HEK293 (cell line): ENCODE results near the gene ZNF641.

Source experiments
- CTCF ChIA-PET: fragments of 350-600 bp; formaldehyde crosslinking; extraction: SDS; loops from one replicate; lab custom pipeline; 2021; ENCODE audit warnings: antibody characterized with exemption; lab: Yijun Ruan, JAX
- POLR2A ChIA-PET: fragments of 300-600 bp; formaldehyde crosslinking; extraction: SDS; loops from one replicate; lab custom pipeline; 2020; ENCODE audit warnings: antibody characterized with exemption, inconsistent platforms; lab: Yijun Ruan, JAX
- H3K27ac ChIP-seq: fragments of 200-500 bp; sonication (Bioruptor generic); 2 replicates; pipeline ENCODE4 v1.5.1; 2014; ENCODE audit warnings: low read depth, low read length, control low read depth, inconsistent platforms; ENCODE audit errors: extremely low read depth
- H3K36me3 ChIP-seq, 2 experiments: fragments of 200-500 bp in 1 of 2; sonication (Bioruptor generic) in 1 of 2; 1 replicate in 1 of 2; 2 replicates in 1 of 2; pipeline ENCODE4 v1.5.1; 2014 to 2017; ENCODE audit warnings: inconsistent platforms in 2 of 2, low read length in 2 of 2; ENCODE audit not compliant: control insufficient read depth in 2 of 2, insufficient read depth in 1 of 2
- H3K4me1 ChIP-seq: fragments of 200-500 bp; sonication (Bioruptor generic); 2 replicates; pipeline ENCODE4 v1.5.1; 2014; ENCODE audit warnings: mild to moderate bottlenecking, low read length, inconsistent platforms; ENCODE audit not compliant: control insufficient read depth, insufficient read depth
- H3K4me3 ChIP-seq: 2 replicates; pipeline ENCODE4 v1.5.1; 2011; ENCODE audit warnings: low read depth, mild to moderate bottlenecking, control low read depth, low read length, moderate library complexity
- H3K9me3 ChIP-seq: fragments of 200-500 bp; sonication (Bioruptor generic); 2 replicates; pipeline ENCODE4 v1.5.1; 2014; ENCODE audit warnings: low read depth, low read length, inconsistent platforms; ENCODE audit not compliant: control insufficient read depth, insufficient read depth
- AEBP2 ChIP-seq: fragments of 450-650 bp; formaldehyde crosslinking; IDR thresholded peaks from 2 replicates; pipeline ENCODE4 v1.5.1; 2016; ENCODE audit warnings: missing biosample characterization, missing genetic modification characterization, borderline replicate concordance
- BCL6B ChIP-seq: fragments of 450-650 bp; formaldehyde crosslinking; IDR thresholded peaks from 2 replicates; pipeline ENCODE4 v1.5.1; 2017; ENCODE audit warnings: missing biosample characterization, missing genetic modification characterization
- GLI2 ChIP-seq: fragments of 450-650 bp; formaldehyde crosslinking; IDR thresholded peaks from 2 replicates; pipeline ENCODE4; 2017; ENCODE audit warnings: missing biosample characterization, missing genetic modification characterization, low read depth, borderline replicate concordance
- GLI4 ChIP-seq: fragments of 450-650 bp; formaldehyde crosslinking; IDR thresholded peaks from 2 replicates; pipeline ENCODE4 v1.5.1; 2016; ENCODE audit warnings: missing biosample characterization, missing genetic modification characterization
- MZF1 ChIP-seq: fragments of 450-650 bp; formaldehyde crosslinking; IDR thresholded peaks from 2 replicates; pipeline ENCODE4 v1.5.1; 2017; ENCODE audit warnings: missing biosample characterization, missing genetic modification characterization, borderline replicate concordance
- PRDM1 ChIP-seq: fragments of 450-650 bp; formaldehyde crosslinking; IDR thresholded peaks from 2 replicates; pipeline ENCODE4; 2016; ENCODE audit warnings: missing biosample characterization, missing genetic modification characterization
- SP3 ChIP-seq: fragments of 450-650 bp; formaldehyde crosslinking; IDR thresholded peaks from 2 replicates; pipeline ENCODE4 v1.5.1; 2016; ENCODE audit warnings: missing biosample characterization, missing genetic modification characterization
- ZBTB48 ChIP-seq: fragments of 450-650 bp; formaldehyde crosslinking; IDR thresholded peaks from 2 replicates; pipeline ENCODE4 v1.5.1; 2016; ENCODE audit warnings: missing biosample characterization, missing genetic modification characterization
- ZNF146 ChIP-seq: fragments of 450-650 bp; formaldehyde crosslinking; IDR thresholded peaks from 2 replicates; pipeline ENCODE4 v1.5.1; 2016; ENCODE audit warnings: missing biosample characterization, missing genetic modification characterization
- ZNF274 ChIP-seq, 2 experiments: fragments of 200-500 bp in 1 of 2; fragments of 450-650 bp in 1 of 2; sonication (Bioruptor generic) in 1 of 2; formaldehyde crosslinking in 1 of 2; IDR thresholded peaks; 2 replicates each; pipeline versions ENCODE4 v1.5.1 to v1.6.1; 2014 to 2016; ENCODE audit warnings: borderline replicate concordance in 1 of 2, inconsistent platforms in 1 of 2, low read length in 1 of 2, missing biosample characterization in 1 of 2, missing genetic modification characterization in 1 of 2
- ZNF292 ChIP-seq: fragments of 450-650 bp; formaldehyde crosslinking; IDR thresholded peaks from 2 replicates; pipeline ENCODE4 v1.5.1; 2016; ENCODE audit warnings: low read depth, missing biosample characterization, missing genetic modification characterization, borderline replicate concordance
- ZNF366 ChIP-seq: fragments of 450-650 bp; formaldehyde crosslinking; conservative IDR thresholded peaks from 2 replicates; pipeline ENCODE4 v1.5.1; 2016; ENCODE audit warnings: missing biosample characterization, missing genetic modification characterization
- ZNF391 ChIP-seq: fragments of 450-650 bp; formaldehyde crosslinking; IDR thresholded peaks from 2 replicates; pipeline ENCODE4 v1.5.1; 2016; ENCODE audit warnings: low read depth, missing biosample characterization, missing genetic modification characterization, borderline replicate concordance
- ZNF404 ChIP-seq: fragments of 450-650 bp; formaldehyde crosslinking; IDR thresholded peaks from 2 replicates; pipeline ENCODE4 v1.5.1; 2017; ENCODE audit warnings: missing biosample characterization, missing genetic modification characterization
- ZNF433 ChIP-seq: fragments of 450-650 bp; formaldehyde crosslinking; IDR thresholded peaks from 2 replicates; pipeline ENCODE4 v1.5.1; 2016; ENCODE audit warnings: missing biosample characterization, missing genetic modification characterization, low read depth
- ZNF600 ChIP-seq: fragments of 450-650 bp; formaldehyde crosslinking; IDR thresholded peaks from 2 replicates; pipeline ENCODE4 v1.5.1; 2016; ENCODE audit warnings: missing biosample characterization, missing genetic modification characterization
- ZNF626 ChIP-seq: fragments of 450-650 bp; sonication (Bioruptor Pico); formaldehyde crosslinking; IDR thresholded peaks from 2 replicates; pipeline ENCODE4 v1.5.1; 2018; ENCODE audit warnings: missing biosample characterization, missing genetic modification characterization, inconsistent platforms
- TF ChIP-seq, protein P1 (sequence below): fragments of 450-650 bp; formaldehyde crosslinking; conservative IDR thresholded peaks from 2 replicates; pipeline ENCODE4 v1.5.1; 2016; ENCODE audit warnings: low read depth, missing biosample characterization, missing genetic modification characterization
- TF ChIP-seq, protein P2 (sequence below): fragments of 450-650 bp; formaldehyde crosslinking; IDR thresholded peaks from 2 replicates; pipeline ENCODE4 v1.5.1; 2016; ENCODE audit warnings: missing biosample characterization, missing genetic modification characterization
- TF ChIP-seq, protein P3 (sequence below): fragments of 450-650 bp; formaldehyde crosslinking; IDR thresholded peaks from 2 replicates; pipeline ENCODE4 v1.5.1; 2016; ENCODE audit warnings: missing biosample characterization, missing genetic modification characterization, low read depth

The ZNF641 gene

GRCh38 chr12:48390026-48390425 is 39.3 kb upstream of the ZNF641 start:
- Histone ChIP-seq H3K36me3 (no peaks in the 10 kb centered on the region), H3K4me3 (no peak overlapping the region), H3K4me1 (no peaks in the 10 kb centered on the region), H3K27ac (no peak overlapping the region), H3K9me3 (no peaks in the 10 kb centered on the region)
- ChIA-PET CTCF (interaction anchor here (0.6 kb wide), 1 partner anchor 427 kb away, joined by 3 read pairs; the partner anchor contains the start of gene TMEM106C), POLR2A (no interaction called here)
- TF ChIP-seq ZNF366 (no peak), AEBP2 (tag by site-specific recombination) (no peak), SP3 (no peak), ZNF292 (tag by site-specific recombination) (no peak), PRDM1 (tag by site-specific recombination) (no peak), ZNF626 (tag by site-specific recombination) (no peak)
- TF ChIP-seq, protein P1, sequence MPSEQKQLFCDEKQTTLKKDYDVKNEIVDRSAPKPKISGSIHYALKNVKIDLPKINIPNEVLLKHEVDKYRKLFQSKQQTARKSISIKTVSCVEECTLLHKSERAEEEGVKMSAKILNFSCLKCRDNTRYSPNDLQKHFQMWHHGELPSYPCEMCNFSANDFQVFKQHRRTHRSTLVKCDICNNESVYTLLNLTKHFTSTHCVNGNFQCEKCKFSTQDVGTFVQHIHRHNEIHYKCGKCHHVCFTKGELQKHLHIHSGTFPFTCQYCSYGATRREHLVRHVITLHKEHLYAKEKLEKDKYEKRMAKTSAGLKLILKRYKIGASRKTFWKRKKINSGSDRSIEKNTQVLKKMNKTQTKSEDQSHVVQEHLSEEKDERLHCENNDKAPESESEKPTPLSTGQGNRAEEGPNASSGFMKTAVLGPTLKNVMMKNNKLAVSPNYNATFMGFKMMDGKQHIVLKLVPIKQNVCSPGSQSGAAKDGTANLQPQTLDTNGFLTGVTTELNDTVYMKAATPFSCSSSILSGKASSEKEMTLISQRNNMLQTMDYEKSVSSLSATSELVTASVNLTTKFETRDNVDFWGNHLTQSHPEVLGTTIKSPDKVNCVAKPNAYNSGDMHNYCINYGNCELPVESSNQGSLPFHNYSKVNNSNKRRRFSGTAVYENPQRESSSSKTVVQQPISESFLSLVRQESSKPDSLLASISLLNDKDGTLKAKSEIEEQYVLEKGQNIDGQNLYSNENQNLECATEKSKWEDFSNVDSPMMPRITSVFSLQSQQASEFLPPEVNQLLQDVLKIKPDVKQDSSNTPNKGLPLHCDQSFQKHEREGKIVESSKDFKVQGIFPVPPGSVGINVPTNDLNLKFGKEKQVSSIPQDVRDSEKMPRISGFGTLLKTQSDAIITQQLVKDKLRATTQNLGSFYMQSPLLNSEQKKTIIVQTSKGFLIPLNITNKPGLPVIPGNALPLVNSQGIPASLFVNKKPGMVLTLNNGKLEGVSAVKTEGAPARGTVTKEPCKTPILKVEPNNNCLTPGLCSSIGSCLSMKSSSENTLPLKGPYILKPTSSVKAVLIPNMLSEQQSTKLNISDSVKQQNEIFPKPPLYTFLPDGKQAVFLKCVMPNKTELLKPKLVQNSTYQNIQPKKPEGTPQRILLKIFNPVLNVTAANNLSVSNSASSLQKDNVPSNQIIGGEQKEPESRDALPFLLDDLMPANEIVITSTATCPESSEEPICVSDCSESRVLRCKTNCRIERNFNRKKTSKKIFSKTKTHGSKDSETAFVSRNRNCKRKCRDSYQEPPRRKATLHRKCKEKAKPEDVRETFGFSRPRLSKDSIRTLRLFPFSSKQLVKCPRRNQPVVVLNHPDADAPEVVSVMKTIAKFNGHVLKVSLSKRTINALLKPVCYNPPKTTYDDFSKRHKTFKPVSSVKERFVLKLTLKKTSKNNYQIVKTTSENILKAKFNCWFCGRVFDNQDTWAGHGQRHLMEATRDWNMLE (tag by site-specific recombination): no peak

GRCh38 chr12:48389409-48389808 is 38.7 kb upstream of the ZNF641 start:
- CTCF ChIA-PET: interaction anchor here (0.6 kb wide), 2 partner anchors 28 to 426 kb away, joined by 3 read pairs; partner anchors contain the start of gene TMEM106C
- POLR2A ChIA-PET: no interaction called here

More at GRCh38 chr12:48389409-48389808, 38.7 kb upstream of the ZNF641 start:
- TF ChIP-seq ZBTB48 (tag by site-specific recombination): no peak
- no peak for TF ChIP-seq ZNF433 (tag by site-specific recombination)
- no peak for TF ChIP-seq ZNF274 (IDR thresholded peaks at IDR 0.05; ENCODE audit: low read length)
- TF ChIP-seq ZNF274 (tag by site-specific recombination; IDR thresholded peaks at IDR 0.05; ENCODE audit: borderline replicate concordance): no peak
- TF ChIP-seq ZNF391 (tag by site-specific recombination): no peak
- no peak for TF ChIP-seq MZF1
- TF ChIP-seq ZNF404 (tag by site-specific recombination): no peak
- no peak for TF ChIP-seq BCL6B (tag by site-specific recombination)
- TF ChIP-seq GLI2: no peak
- TF ChIP-seq GLI4 (tag by site-specific recombination): no peak
- no peak for TF ChIP-seq PRDM1 (tag by site-specific recombination)
- no peak for TF ChIP-seq ZNF146 (tag by site-specific recombination)
- TF ChIP-seq ZNF600: no peak
- TF ChIP-seq, protein P2, sequence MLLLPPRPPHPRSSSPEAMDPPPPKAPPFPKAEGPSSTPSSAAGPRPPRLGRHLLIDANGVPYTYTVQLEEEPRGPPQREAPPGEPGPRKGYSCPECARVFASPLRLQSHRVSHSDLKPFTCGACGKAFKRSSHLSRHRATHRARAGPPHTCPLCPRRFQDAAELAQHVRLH (tag by site-specific recombination): no peak
- TF ChIP-seq, protein P3, sequence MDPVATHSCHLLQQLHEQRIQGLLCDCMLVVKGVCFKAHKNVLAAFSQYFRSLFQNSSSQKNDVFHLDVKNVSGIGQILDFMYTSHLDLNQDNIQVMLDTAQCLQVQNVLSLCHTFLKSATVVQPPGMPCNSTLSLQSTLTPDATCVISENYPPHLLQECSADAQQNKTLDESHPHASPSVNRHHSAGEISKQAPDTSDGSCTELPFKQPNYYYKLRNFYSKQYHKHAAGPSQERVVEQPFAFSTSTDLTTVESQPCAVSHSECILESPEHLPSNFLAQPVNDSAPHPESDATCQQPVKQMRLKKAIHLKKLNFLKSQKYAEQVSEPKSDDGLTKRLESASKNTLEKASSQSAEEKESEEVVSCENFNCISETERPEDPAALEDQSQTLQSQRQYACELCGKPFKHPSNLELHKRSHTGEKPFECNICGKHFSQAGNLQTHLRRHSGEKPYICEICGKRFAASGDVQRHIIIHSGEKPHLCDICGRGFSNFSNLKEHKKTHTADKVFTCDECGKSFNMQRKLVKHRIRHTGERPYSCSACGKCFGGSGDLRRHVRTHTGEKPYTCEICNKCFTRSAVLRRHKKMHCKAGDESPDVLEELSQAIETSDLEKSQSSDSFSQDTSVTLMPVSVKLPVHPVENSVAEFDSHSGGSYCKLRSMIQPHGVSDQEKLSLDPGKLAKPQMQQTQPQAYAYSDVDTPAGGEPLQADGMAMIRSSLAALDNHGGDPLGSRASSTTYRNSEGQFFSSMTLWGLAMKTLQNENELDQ (tag by site-specific recombination): no peak
- Histone ChIP-seq H3K27ac (no peak overlapping the region), H3K4me1 (no peaks in the 10 kb centered on the region), H3K4me3 (no peak overlapping the region), H3K36me3 (no peaks in the 10 kb centered on the region), H3K9me3 (no peaks in the 10 kb centered on the region)
